AG04449 (cell line): ENCODE measurements around the gene MSN.

ENCODE experiments used
- CTCF ChIA-PET: fragments of 350-600 bp; formaldehyde crosslinking; extraction: SDS; loops from one replicate; lab custom pipeline; 2021; ENCODE audit warnings: antibody characterized with exemption; lab: Yijun Ruan, JAX
- POLR2A ChIA-PET: fragments of 400-600, 350-600 bp; formaldehyde crosslinking; extraction: SDS; loops from one replicate; lab custom pipeline; 2020; ENCODE audit warnings: antibody characterized with exemption, inconsistent platforms; lab: Yijun Ruan, JAX
- DNase-seq: peaks from one replicate; pipeline ENCODE4 v3.0.0-alpha.2; 2010; ENCODE audit warnings: low read depth, low spot score
- H3K4me3 ChIP-seq: 2 replicates; pipeline ENCODE4 v1.5.1; 2011; ENCODE audit warnings: low read depth, mild to moderate bottlenecking, control low read depth, low read length
- TF ChIP-seq, protein P1 (sequence below): IDR thresholded peaks from one replicate; pipeline ENCODE4 v1.5.1; 2011; ENCODE audit warnings: mild to moderate bottlenecking, moderate library complexity, low read length, control low read depth, inconsistent platforms; ENCODE audit not compliant: insufficient read depth; ENCODE audit errors: missing control alignments

MSN gene

DNA sequence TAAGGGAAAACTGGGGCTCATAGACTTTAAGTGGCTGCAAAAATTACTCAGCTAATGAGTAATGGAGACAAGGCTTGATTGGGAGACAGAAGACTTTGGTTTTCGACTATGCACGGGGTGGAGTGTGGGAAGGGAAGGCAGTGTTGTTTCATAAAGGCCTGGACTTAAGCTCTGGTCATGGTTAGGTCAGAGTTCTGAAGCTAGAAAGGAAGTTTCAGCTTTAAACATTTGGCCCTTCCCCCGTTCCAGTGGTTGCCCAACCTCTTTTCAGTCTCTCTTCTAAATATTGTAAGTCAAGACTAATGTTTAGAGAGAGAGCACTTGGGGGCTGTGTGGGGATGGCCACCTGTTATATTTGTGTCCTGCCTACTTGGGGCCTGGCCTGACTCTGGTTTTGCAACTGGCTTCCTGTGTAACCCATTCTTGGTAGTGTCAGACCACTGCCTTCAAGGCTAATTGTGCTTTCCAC lies 21.0 kb downstream of the MSN start:
- POLR2A ChIA-PET, result interaction anchor here (1.0 to 1.2 kb wide), 2 partner anchors 10 to 20 kb away, joined by 3 to 4 read pairs; no protein-coding TSS in a partner anchor
- TF ChIP-seq, protein P1, sequence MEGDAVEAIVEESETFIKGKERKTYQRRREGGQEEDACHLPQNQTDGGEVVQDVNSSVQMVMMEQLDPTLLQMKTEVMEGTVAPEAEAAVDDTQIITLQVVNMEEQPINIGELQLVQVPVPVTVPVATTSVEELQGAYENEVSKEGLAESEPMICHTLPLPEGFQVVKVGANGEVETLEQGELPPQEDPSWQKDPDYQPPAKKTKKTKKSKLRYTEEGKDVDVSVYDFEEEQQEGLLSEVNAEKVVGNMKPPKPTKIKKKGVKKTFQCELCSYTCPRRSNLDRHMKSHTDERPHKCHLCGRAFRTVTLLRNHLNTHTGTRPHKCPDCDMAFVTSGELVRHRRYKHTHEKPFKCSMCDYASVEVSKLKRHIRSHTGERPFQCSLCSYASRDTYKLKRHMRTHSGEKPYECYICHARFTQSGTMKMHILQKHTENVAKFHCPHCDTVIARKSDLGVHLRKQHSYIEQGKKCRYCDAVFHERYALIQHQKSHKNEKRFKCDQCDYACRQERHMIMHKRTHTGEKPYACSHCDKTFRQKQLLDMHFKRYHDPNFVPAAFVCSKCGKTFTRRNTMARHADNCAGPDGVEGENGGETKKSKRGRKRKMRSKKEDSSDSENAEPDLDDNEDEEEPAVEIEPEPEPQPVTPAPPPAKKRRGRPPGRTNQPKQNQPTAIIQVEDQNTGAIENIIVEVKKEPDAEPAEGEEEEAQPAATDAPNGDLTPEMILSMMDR, result no peak
- no peak overlapping the region for H3K4me3 ChIP-seq
- no peak for DNase-seq
- CTCF ChIA-PET, result interaction anchor here (0.9 kb wide), 1 partner anchor 15 kb away, joined by 3 read pairs; no protein-coding TSS in a partner anchor

DNA sequence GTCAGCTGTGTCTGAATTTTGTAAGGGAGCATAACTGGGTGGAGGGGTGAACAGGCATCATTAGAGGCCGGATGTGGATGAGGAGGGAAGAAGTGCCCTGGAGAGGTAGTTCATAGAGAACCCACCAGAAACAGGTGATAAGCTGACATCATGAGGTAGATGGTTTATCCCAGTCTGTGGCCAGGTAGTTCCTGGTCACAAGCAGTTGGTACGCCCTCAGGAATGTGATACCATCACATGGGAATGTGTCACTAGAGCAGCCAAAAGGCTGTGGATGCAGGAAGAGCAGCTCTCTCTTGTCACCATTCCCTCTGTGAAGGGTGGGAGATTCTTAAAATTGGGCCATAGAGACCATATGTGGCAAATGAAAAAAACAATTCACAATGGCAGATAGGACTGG lies 21.9 kb downstream of the MSN start:
- ChIA-PET POLR2A (no interaction called here), CTCF (no interaction called here)
- DNase-seq, result no peak

DNA sequence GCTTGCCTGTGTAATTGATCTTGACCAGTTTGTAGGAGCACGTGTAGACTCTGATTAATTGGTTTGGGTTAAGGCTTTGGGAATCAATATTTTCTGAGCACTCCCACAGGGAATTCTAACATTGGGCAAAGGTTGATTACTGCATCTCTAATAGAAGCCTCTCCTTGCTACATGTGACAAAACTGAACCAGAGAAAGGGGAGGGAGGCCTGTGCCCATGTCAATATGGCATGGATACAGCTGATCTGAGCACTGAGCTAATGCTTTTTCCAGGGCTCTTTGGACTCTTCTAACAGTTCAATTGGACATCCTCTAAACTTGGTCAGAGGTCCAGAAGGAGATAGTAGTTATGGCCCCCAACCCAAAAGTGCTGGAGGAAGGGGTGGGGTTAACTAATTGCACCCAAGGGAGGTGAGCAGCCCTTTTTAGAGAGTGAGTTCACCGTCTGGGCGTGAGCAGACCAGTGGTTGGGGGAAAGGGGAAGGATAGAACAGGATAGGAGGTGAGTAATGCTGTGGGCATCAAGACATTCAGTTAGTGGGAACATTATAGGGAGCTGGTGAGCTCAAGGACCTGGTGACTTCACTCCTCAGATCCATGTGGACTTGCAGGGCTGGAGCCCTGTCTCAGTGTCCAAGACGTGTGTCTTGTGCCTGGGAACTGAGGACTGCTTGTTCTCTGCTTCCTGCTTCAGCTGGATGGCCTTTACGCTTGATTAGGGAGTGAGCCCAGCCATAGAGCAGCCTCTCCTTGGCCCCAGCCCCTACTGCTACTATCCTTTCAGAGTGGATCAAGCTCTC lies 22.8 kb downstream of the MSN start:
- no peak overlapping the region for H3K4me3 ChIP-seq
- POLR2A ChIA-PET, result interaction anchor here (0.7 to 0.9 kb wide), 2 partner anchors 11 to 22 kb away, joined by 3 to 4 read pairs; no protein-coding TSS in a partner anchor
- TF ChIP-seq, protein P1, result no peak
- CTCF ChIA-PET, result interaction anchor here (0.7 to 1.5 kb wide), 3 partner anchors 11 to 14 kb away, joined by 3 to 5 read pairs (median 4); no protein-coding TSS in a partner anchor
- no peak for DNase-seq

More for the DNA sequence above, 21.9 kb downstream of the MSN start:
- H3K4me3 ChIP-seq, result no peak overlapping the region
- TF ChIP-seq, protein P1, result no peak

DNA sequence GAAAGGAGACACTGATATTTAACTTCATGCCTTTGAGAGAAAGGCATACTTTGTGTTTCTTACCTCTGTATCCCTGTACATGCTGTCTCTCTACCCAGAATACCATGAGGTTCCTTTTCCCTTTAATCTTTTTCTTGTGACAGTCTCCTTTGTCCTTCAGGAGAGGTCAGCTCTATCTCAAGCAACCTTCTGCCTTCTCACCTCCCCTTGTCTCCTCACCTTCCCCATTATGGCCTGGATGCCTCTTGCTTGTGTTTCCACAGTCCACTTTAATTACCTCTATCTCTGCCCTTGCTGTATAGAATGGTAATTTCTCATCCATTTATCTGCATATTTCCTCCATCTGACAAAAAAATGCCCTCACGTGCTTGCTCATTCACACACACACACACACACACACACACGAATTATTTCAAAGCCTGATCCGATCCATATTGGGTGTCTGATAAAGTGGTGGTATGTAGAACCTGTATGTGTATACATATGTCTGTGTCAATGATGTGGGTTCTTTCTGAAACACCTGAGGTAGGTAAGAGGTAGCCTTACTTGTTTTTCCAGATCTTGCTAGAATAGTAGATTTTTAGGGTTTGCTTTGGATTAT lies 28.5 kb downstream of the MSN start:
- POLR2A ChIA-PET, result interaction anchor here (1.2 kb wide), 1 partner anchor 16 kb away, joined by 6 read pairs; no protein-coding TSS in a partner anchor
- H3K4me3 ChIP-seq, result no peak overlapping the region
- TF ChIP-seq, protein P1, result no peak
- CTCF ChIA-PET, result interaction anchor here (1.1 kb wide), 1 partner anchor 19 kb away, joined by 3 read pairs; no protein-coding TSS in a partner anchor
- DNase-seq, result no peak

DNA sequence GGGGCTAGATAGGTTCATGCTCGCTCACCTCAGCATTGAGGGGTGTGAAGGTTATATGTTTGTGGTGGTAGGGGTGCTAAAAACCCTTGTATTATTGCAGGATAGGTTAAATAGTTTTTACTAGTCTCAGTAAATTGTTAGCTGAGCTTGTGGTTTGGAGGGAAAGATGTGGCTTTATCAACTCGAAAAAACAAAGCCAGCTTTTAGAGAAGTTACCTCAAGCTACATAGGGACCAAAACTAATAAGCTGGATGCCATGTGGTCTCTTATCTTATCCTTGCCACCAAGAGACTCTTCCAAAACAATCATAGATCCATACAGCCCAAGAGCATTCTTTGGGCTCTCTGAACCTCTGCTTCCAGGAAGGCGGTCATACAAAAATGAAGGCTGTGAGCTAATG lies 29.2 kb downstream of the MSN start:
- DNase-seq, result no peak
- H3K4me3 ChIP-seq, result no peak overlapping the region
- ChIA-PET POLR2A (interaction anchor here (1.2 kb wide), 1 partner anchor 16 kb away, joined by 6 read pairs; no protein-coding TSS in a partner anchor), CTCF (interaction anchor here (1.5 kb wide), 1 partner anchor 100 kb away, joined by 5 read pairs; no protein-coding TSS in a partner anchor)
- TF ChIP-seq, protein P1, result no peak
